ENCODE data around the gene GNPTAB. TPM values are rescaled to one million over a fixed set of nuclear protein-coding genes. Genes with fewer than 3 reads are reported as not detected.

GNPTAB gene
- total and polyA plus RNA-seq, 2 of the 8 experiments (the other 6 are each of a cell fraction or from before 2014, with no cell fraction given) = 21.5 to 51.3 TPM

DNA sequence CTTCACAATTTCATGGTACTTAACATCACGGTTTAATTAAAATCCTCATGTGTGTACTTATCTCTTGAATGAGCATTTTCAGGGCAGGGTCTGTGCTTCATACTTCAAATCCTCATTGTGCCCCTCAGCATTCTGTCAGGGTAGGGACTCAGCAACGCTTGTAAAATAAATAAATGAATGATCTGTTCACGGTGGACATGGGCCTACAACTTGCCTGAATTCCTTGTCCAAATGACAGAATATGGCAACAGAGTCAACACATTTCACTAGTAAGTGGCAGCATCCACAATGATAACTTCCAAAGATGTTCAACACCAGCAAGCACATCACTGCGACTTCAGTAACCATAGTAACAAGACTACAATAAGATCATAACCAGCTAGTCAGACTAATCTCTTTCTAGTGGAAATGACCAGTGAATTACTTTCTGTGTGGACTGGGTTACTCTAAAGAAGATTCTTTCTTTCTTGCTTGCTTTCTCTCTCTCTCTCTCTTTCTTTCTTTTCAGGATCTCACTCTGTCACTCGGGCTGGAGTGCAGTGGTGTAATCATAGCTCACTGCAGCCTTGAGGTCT, 14.5 kb upstream of the GNPTAB start:
- Histone ChIP-seq H3K23ac (ENCODE audit: insufficient read length) (no peak overlapping the region), H3K56ac (replicated peaks; ENCODE audit: insufficient read length, low read depth, low read length) (no peak overlapping the region), H4K20me1 (replicated peaks in 1 of 2; ENCODE audit: control insufficient read depth in 1 of 2, insufficient read depth in 2 of 2, low read length in 2 of 2) (no peaks in the 10 kb centered on the region), H4K5ac (ENCODE audit: insufficient read length, low read depth, low read length) (no peak overlapping the region), H3K9me3 (ENCODE audit: insufficient read depth in 2 of 2, low read depth in 1 of 2, low read length in 1 of 2) (no peaks in the 10 kb centered on the region), H3K27me3 (replicated peaks in 1 of 4; ENCODE audit: control insufficient read depth in 3 of 4, extremely low read depth in 1 of 4, insufficient read depth in 3 of 4, low read length in 3 of 4) (no peaks in the 10 kb centered on the region), H2BK12ac (ENCODE audit: low read depth, low read length) (no peak overlapping the region), H3K79me1 (ENCODE audit: low read depth, low read length) (no peaks in the 10 kb centered on the region), H2AK5ac (ENCODE audit: low read depth, low read length) (no peak overlapping the region), H3K4me1 (replicated peaks in 1 of 4; ENCODE audit: control insufficient read depth in 3 of 4, insufficient read depth in 4 of 4, low read length in 3 of 4) (no peaks in the 10 kb centered on the region), H3K36me3 (ENCODE audit: control insufficient read depth in 2 of 4, insufficient read depth in 4 of 4, low read length in 3 of 4) (no peaks in the 10 kb centered on the region), H3K4ac (replicated peaks; ENCODE audit: insufficient read length, low read depth, low read length) (no peak overlapping the region), H3K18ac (ENCODE audit: extremely low read depth, low read length) (no peak overlapping the region), H2BK5ac (ENCODE audit: low read depth, low read length) (no peak overlapping the region), H4K8ac (ENCODE audit: extremely low read depth, insufficient read depth, low read length) (no peak overlapping the region), H3K9ac (replicated peaks in 1 of 4; ENCODE audit: extremely low read depth in 1 of 4, low read depth in 3 of 4, low read length in 3 of 4) (no peak overlapping the region), H4K91ac (replicated peaks; ENCODE audit: insufficient read length, low read length) (no peak overlapping the region), H3K27ac (ENCODE audit: low read depth, low read length) (no peak overlapping the region), H3K4me2 (ENCODE audit: insufficient read depth in 1 of 2, low read depth in 2 of 2, low read length in 2 of 2) (no peak overlapping the region), H3K4me3 (ENCODE audit: extremely low read depth in 1 of 4, insufficient read depth in 2 of 4, low read depth in 3 of 4, low read length in 4 of 4) (no peak overlapping the region), H3K79me2 (ENCODE audit: control insufficient read depth in 1 of 2, insufficient read depth in 2 of 2, low read length in 2 of 2) (no peaks in the 10 kb centered on the region), H3K23me2 (ENCODE audit: low read depth, low read length) (no peaks in the 10 kb centered on the region), H2AFZ (ENCODE audit: low read length) (no peak overlapping the region), H3K14ac (ENCODE audit: insufficient read length) (no peak overlapping the region), H2BK20ac (ENCODE audit: low read length) (no peak overlapping the region), H2BK120ac (replicated peaks; ENCODE audit: low read depth, low read length) (no peak overlapping the region), H2BK15ac (ENCODE audit: low read length) (no peak overlapping the region)
- WGBS, 2 experiments (ENCODE audit: extremely low coverage in 1 of 2, insufficient coverage in 1 of 2, insufficient read length in 1 of 2, insufficient replicate concordance in 2 of 2, low coverage in 1 of 2, low lambda C conversion rate in 2 of 2, missing lambda C conversion rate in 1 of 2) = 89% methylated on average over 5 of the region's 5 CpGs; no CpG with 5 or more reads in 1 of the 2 experiments
- DNase-seq (ENCODE audit: low read depth in 1 of 2, low spot score in 2 of 2) = no peak
- ChIA-PET POLR2A (ENCODE audit: partially characterized antibody) (no interaction called here), CTCF (ENCODE audit: partially characterized antibody) (interaction anchor here (0.6 to 16.1 kb wide), 2 partner anchors 19 to 895 kb away, joined by 3 to 190 read pairs; partner anchors contain the start of gene GNPTAB)
- no peak for FAIRE-seq
- TF ChIP-seq KDM1A (IDR thresholded peaks at IDR 0.05; ENCODE audit: borderline replicate concordance, low read length) = no peak
